Loucy (cell line): ENCODE measurements around the gene IGLL1.

Source experiments
- EZH2phosphoT487 ChIP-seq: fragments of 200-600 bp; IDR thresholded peaks from 2 replicates; pipeline ENCODE4 v1.6.1; 2018; ENCODE audit warnings: antibody characterized with exemption, mild to moderate bottlenecking, moderate library complexity, borderline replicate concordance
- TF ChIP-seq, protein P1 (sequence below): fragments of 200-600 bp; sonication (generic); conservative IDR thresholded peaks from 2 replicates; pipeline ENCODE4 v1.5.1; 2014; ENCODE audit warnings: mild to moderate bottlenecking, antibody characterized with exemption, low read length

DNA sequence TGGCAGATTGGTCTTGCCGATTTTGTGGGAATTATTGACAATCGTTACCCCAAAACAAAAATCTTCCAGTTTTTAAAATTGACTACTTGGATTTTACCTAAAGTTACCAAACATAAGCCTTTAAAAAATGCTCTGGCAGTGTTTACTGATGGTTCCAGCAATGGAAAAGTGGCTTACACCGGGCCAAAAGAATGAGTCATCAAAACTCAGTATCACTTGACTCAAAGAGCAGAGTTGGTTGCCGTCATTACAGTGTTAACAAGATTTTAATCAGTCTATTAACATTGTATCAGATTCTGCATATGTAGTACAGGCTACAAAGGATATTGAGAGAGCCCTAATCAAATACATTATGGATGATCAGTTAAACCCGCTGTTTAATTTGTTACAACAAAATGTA lies 37.2 kb downstream of the IGLL1 start:
- TF ChIP-seq, protein P1, sequence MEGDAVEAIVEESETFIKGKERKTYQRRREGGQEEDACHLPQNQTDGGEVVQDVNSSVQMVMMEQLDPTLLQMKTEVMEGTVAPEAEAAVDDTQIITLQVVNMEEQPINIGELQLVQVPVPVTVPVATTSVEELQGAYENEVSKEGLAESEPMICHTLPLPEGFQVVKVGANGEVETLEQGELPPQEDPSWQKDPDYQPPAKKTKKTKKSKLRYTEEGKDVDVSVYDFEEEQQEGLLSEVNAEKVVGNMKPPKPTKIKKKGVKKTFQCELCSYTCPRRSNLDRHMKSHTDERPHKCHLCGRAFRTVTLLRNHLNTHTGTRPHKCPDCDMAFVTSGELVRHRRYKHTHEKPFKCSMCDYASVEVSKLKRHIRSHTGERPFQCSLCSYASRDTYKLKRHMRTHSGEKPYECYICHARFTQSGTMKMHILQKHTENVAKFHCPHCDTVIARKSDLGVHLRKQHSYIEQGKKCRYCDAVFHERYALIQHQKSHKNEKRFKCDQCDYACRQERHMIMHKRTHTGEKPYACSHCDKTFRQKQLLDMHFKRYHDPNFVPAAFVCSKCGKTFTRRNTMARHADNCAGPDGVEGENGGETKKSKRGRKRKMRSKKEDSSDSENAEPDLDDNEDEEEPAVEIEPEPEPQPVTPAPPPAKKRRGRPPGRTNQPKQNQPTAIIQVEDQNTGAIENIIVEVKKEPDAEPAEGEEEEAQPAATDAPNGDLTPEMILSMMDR: no peak
- no peak for TF ChIP-seq EZH2phosphoT487
